Left ventricle myocardium superior (tissue), 1 donor: ENCODE measurements around the gene DDAH1. TPM values are rescaled to one million over a fixed set of nuclear protein-coding genes. Genes with fewer than 3 reads are reported as not detected.
A peak's percentile ranks its signal among the peaks of the same experiment; 100 is the strongest.
"Not testable (repeated sequence)": the region's sequence is repeated elsewhere in the genome, so short reads cannot be mapped to it uniquely, and the experiment has no call there.

Experiments
- ATAC-seq: fragments of 200-7000 bp; cut with Tn5 transposase; one replicate; pipeline ENCODE4 v1.9.1; 2020; ENCODE audit warnings: mild to moderate bottlenecking, moderate library complexity
- DNase-seq: peaks from one replicate; pipeline ENCODE4 v3.0.0-alpha.2; 2020
- intact Hi-C: fragments of 100-400 bp; cut with micrococcal nuclease; formaldehyde crosslinking; loops from one replicate; pipeline ENCODE4 v1.11.0; 2022
- total RNA-seq: library from RNA; stranded (reverse); fragmentation: NEBNext Ultra II Directional; extraction: Animal tissue kit (Norgen Biotek cat#: 25700); gene quantifications from one replicate; pipeline ENCODE4 v1.2.1, GENCODE V29; 2021
- donor health status: DM: no; HTN: yes; CAD: no; lungs with severe emphysema.

The DDAH1 gene
- total RNA-seq, 1 donor from 2014 or later = 4.1 TPM

DNA sequence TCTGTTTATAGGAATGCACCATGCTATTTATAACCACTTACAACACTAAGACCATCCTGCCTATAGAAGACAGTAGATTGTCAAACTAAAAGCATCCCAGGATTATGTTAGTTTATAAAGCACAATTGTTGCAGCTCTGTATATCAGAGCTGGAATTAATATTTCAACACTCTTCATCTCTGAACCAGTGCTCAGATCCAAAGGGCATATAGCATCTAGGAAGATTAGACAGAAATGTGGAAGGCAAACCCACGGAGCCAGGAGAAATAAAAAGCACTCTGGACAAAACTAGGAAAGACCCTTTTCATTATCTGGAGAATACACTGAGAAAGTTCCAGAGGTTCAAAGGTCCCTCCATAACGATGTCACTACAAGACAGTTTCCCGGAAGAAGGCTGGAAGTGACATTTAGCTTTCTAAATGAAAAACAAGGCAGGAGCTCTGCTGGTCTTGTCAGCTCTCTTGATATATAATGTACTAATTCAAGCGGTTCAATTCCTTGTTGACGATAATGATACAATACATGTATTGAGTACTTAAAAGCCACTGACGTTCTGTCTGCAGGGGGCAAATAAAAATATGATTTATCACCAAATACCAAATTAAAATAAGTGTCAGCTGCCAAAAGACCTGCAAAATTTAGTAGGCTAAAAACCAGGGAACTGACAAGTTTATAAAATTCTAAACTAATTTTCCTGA lies 96.7 kb downstream of the DDAH1 start:
- DNase-seq = no peak
- intact Hi-C loops = no loop called here
- ATAC-seq = no peak

DNA sequence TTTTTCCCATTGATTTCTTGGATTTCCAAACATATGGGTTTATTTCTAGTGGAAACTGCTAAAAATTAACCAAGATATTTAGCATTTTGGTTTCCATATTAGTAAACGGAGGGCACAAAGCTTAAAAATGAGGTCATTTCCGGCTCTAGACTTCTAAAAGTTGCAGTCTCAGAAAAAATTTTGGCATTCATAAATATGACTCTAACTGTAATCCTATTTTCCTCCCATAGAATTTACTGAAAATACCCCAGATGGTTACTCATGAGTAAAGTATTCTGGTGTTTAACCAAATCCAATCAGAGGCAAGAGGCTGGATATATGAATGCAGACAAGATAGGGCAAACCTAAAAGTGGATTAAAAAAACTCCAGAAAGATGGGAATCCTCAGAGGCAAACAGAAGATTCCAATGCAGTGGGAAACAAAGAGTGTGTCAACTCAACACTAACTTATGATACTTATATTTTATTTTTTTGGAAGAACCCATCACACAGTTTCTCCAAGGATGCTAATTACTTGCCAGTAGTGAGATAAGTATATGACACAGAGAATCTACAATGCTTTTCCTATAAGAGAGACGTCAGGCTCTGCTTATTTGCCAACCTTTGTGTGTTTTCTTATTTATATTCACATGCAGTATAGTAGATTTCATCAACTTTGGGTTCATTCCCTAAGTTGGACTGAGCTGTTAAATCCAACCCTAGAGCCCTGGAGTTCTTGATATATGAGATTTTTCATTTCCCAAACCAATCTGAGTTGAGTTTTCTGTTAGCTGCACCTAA lies 98.4 kb downstream of the DDAH1 start:
- intact Hi-C loops = no loop called here
- no peak for DNase-seq
- no peak for ATAC-seq

DNA sequence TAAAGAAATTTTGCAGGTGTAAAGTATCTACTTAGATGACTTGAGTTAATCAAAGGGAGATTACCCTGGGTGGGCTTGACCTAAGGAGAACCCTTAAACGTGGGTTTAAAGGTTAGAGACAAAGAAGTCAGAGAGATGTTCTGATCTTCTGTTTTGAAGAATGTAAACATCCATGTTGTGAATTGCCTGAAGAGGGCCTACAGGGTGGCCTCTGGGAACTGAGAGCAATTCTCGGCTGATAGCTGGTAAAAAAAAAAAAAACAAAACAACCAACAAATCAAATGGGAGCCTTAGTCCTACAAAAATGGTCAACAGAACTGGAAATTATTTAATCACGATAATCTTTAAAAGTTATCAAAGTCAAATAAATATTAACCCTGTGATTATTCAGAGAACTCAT lies 99.1 kb downstream of the DDAH1 start:
- ATAC-seq = no peak
- intact Hi-C loops = no loop called here
- no peak for DNase-seq

DNA sequence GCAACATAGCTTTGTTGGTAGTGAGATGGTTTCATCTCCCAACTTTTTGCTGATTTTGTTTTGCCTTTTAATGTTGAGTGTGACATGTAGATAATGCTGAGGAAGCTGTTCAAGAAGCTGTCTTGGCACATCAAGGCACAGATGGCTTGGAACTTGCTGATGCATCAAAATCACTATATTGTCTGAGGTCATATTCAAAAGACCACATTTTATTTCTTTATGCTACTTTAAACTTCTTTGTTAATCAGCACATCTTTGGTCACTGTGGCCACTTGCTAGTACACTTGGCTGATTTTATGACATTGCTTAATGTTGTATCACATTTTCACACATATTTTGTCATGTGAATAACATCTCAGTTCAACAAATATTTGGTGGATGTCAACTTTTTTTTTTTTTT lies 101.4 kb downstream of the DDAH1 start:
- no peak for ATAC-seq

DNA sequence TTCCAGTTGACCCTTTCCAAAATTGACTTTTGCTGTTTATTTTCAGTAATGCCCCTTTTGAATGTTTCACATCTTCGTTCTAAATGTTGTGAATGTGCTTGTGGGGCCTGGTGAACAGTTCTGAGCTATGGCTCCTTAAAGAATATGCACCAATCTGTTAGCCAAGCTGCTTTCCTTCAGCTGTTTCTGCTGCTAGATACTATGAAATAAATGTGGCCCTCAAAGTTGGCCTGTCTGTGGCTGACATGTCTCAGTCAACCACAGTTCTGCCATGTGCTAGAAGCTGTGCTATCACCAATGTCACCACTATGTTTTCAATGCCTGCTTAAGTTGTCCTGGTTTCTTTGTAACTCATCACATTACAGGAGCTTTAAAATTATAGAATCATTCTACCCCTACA lies 101.9 kb downstream of the DDAH1 start:
- DNase-seq (no peak), ATAC-seq (no peak)
- intact Hi-C loops = no loop called here

More for the DNA sequence above, 101.4 kb downstream of the DDAH1 start:
- no peak for DNase-seq
- intact Hi-C loops = no loop called here

DNA sequence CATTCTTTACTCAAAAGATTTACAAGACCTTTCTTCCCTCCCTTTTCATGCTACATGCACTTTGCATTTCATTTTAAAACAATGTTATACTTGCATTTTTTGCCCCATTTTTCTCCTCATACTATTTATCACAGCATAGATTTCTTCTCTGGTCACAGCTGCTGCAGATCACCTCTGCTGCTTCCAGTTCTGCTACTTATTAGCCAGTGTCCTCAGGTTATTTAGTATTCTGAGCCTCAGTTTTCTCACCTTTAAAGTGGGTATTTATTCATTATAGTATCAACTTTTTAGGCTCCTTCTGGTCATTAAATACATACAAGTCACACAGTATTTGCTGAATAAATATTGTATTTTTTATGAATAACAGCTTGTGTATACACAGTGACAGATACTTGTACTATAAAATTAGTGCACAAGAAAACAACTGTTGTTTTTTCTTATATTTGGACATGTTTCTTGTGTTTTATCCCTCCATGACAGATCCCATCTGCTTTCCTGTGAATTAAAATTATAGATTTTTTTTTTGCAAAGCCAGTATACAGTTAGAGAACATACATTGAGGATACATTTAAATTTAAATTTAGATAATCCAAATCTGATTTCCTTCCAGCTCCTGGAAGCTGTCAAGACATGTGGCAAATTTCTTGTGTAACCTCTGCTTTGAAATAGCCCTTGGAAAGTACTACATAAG lies 103.2 kb downstream of the DDAH1 start:
- ATAC-seq (no peak), DNase-seq (no peak)
- intact Hi-C loops = no loop called here

DNA sequence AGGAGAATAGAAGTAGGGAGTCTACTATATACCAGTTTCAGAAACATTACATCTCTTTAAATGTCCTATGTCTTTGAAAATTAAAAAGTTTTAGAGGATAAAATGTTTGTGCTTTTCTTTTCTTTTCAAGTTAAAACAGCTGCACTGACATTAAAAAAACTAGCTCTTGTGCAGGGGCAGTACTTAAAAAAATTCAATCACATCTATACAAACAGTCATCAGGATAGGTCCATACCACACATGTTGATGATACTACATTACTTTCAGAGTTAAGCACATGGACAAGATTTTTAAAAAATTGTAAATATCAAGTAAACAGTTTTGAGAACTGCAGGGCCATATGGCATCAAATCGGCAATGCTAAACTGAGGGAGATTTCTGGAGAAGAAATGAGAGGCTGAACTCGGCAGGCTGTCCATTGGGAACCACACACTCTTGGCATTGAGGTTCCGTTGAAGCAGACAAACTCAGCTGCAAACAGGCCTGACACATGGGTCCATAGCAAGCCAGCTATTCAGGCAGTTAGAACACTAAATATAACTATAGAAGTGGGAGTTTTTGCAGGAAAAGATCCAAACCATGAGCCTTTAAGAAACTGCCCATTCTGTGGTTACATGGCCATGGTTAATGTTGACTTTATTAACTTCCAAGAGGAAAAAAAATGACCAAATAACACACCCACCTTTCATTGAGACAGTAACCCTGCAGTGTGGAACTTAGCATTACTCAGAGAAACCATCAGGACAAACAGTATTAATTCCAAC lies 104.0 kb downstream of the DDAH1 start:
- DNase-seq (no peak), ATAC-seq (peak; percentile 83)
- intact Hi-C loops = no loop called here

DNA sequence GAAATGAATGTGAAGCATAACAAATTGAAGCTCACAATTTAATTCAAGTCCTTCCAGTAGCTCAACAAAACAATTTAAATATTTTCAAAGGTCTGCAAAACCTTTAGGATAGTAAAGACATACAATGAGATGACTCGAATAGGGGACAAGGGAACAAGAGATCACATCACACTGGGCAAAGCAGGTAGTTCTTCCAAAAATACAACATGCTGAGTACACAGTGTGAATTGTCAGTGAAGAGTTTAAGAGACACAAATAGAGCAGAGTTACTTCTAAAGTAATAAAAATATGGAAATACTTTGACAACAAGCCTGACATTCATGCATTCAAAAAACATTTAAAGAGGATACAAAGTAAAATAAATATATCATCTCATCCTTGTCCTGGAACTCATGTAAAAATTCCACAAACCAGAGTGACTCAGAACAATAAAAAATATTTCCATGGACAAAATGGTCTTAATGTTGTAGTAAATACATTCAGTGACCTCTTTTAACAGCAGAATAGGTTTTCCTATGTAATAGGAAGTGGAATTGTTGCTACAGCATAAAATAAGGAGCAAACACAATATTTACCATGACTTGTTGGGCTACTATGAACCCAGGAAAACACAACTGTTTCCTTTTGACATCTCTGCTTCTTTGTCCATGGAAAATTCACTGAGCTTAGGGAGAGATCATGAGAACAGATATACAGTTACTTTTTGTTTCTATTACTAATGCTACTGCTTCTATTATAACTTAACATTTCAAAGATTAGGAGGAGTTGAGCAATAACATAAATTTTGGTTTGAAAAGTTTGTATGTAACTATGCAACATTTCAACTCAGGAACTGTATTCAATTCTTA lies 104.9 kb downstream of the DDAH1 start:
- DNase-seq = no peak
- intact Hi-C loops = no loop called here
- ATAC-seq = peak; percentile 58

DNA sequence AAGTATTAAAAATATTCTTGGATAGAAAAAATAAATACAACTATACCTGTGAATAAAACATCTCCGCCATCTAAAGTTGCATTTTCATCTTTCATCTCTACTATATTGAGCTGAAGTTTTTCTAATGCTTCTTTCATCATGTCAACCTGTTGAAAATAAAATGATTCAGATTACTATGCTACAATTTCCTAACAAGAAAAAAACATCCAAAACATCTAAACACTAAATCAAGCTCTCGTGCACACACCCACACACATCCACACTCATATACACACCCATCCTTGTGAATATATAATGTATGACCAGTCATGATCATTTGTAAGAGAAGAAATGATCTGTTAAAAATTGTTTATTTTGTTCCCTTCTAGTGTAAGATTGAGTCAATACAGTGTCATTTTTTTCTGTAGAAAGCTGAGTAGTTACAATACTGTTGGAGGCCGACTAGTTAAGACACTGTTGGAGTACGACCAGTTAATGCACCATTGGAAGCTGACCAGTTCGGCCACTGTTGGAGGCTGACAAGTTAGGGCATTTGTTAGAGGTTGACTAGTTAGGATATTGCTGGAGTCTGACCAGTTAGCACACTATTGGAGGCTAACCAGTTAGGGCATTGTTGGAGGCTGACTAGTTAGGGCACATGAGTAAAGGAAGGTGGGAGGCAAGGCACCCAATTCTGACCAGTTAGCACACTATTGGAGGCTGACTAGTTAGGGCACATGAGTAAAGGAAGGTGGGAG lies 106.1 kb downstream of the DDAH1 start:
- ATAC-seq (no peak), DNase-seq (no peak)
- intact Hi-C loops = no loop called here

DNA sequence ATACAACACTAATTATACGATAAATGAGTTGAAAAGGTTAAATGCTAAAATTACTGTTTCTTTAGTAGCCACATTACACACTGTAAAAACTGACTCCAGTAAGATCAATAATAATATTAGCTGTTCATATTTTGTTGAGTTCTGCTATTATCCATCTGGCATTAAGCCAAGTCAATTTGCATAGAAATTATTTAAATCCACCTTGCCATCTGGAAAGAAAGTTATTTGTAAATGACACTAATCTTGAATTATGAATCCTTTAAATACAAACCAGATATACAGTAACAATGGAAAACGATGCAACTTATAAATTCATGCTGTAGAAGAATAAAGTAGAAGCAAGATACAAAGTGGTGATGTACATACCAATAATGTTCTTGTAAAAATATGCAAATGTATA lies 107.1 kb downstream of the DDAH1 start:
- DNase-seq (no peak), ATAC-seq (no peak)
- intact Hi-C loops = no loop called here

DNA sequence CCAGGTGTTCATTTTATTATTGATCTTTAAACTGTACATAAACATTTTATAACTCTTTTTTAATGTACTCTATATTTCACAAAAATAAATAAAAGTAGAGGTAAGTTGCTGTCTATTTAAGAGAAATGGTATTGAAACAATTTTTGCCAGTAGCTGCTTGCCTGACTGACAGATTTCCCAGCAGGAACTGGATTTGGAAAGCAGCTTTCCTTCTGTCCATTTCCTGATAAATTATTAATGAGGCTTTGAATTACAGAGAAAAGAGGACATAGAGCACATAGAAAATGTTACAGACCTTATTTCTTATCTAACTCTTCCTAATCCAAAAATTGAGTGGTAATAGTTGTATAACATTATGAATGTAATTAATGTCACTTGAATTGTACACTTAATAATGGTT lies 108.8 kb downstream of the DDAH1 start:
- no peak for ATAC-seq
- intact Hi-C loops = no loop called here
- no peak for DNase-seq

DNA sequence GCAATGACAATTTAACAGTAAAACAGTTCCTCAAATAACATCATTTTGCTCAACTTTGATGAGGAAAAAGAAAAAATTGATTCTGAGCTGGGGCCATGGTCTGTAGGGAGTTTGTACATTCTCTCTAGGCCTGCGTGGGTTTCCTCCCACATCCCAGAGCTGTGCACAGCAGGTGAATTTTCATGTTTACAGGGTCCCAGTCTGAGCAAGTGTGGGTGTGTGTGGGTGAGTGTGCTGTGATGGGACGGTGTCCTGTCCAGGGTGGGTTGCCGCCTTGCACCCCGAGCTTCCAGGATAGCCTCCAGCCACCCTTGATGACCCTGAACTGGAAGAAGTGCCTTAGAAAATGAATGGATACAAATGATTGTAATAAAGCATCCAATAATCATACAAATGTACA lies 112.9 kb downstream of the DDAH1 start:
- ATAC-seq (no peak), DNase-seq (no peak)

DNA sequence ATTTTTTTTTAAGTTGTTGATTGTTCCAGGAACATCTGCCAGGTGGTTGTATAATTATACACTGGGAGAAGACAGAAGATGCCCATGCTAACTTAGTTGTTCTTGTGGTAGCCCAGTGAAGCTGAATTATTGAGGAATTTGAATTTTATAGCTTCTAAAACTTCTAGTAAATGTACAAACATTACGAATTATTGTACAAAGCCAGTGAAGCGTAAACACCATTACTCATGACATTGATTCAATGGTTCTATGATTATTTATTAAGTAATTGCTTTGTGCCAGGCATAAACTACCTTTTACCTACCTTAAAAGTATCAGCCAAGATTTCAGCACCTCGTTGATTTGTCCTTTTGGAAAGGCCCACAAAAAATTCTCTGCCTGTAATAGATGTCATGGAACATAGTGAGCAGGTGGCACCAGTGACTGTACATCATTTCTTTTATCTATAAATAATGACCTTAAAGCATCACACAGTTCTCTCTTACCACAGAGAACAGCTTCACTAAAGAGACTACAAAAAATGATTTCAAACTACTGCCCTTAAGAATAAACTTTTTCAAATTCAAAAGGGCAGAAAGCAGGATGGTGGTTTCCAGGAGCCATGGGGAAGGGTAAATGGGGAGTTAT lies 113.6 kb downstream of the DDAH1 start:
- no peak for ATAC-seq
- DNase-seq = no peak
- intact Hi-C loops = no loop called here

More for the DNA sequence above, 112.9 kb downstream of the DDAH1 start:
- intact Hi-C loops = no loop called here

DNA sequence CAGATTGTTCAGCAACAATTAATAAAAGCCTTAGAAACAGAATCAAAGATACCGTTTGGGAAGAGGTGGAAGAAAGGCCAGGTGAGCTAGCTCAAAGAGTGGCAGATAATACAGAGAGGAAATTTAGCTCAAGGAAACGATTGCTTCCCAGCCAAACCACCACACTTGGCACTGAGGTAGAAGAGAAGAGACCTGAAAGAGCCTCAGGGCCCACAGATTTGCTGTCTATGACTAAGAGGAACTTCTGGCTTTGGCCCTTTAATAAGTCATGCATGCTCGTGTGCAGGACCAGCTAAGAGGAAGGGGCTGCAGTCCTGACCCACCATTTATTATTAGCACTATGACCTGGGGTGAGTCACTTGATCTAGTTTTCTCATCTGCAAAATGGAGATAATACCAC lies 115.7 kb downstream of the DDAH1 start:
- ATAC-seq = no peak
- intact Hi-C loops = no loop called here
- no peak for DNase-seq

DNA sequence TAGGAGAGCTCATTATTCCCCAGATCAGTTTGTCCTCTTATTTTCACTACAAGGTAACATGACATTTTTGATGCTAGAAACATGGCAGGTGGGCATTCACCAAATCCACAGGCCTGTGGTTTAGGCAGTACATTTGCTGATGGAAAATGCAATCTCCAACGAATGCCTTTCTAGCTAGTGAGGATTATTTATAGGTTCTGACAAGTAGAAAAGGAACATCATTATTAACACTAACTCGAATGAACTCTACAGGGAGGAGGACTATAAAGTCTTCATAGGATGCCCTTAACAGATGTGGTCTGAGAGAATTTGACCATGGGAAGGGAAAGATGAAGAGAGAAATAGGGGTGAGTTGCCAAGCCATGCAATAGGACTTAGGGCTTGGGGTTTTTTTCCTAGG lies 117.1 kb downstream of the DDAH1 start:
- ATAC-seq = peak; percentile 67
- DNase-seq = no peak
- intact Hi-C loops = no loop called here

DNA sequence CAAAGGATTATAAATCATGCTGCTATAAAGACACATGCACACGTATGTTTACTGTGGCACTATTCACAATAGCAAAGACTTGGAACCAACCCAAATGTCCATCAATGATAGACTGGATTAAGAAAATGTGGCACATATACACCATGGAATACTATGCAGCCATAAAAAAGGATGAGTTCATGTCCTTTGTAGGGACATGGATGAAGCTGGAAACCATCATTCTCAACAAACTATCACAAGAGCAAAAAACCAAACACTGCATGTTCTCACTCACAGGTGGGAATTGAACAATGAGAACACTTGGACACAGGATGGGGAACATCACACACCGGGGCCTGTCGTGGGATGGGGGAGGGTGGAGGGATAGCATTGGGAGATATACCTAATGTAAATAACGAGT lies 117.7 kb downstream of the DDAH1 start:
- intact Hi-C loops, ATAC-seq, DNase-seq: not testable (repeated sequence)

DNA sequence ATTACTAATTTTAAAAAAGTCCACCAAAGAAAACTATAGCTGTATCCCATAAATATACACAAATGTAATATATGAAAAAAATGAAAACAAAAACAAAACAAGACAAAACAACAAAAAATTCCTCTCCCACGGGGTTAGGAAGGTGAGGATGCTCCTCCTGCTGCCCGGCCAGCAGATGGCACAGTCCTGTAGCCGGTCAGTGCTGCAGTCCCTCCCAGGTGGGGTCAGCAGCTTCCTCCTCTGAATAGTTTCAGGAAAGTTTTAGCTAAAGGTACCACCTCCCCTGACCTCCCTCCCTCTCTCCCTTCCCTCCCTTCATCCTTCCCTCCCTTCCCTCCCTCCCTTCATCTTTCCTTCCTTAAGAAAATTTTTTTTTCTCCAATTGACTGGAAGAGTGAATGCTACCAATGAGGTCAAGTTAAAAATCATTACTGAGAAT lies 120.7 kb downstream of the DDAH1 start:
- DNase-seq (peak; percentile 45), ATAC-seq (peak; percentile 70)
- intact Hi-C loops = no loop called here
